Dedifferentiated amniotic fluid mesenchymal stem cell (primary cell): ENCODE results near the gene FES.
"Not testable (repeated sequence)": the region's sequence is repeated elsewhere in the genome, so short reads cannot be mapped to it uniquely, and the experiment has no call there.

Source experiments
- DNase-seq: peaks from one replicate; pipeline ENCODE4 v3.0.0-alpha.2; 2016; ENCODE audit errors: extremely low spot score

FES gene

GRCh38 chr15:90860942-90861675, 23.2 kb upstream of the FES start:
- no peak for DNase-seq

GRCh38 chr15:90862487-90862886, 21.8 kb upstream of the FES start:
- DNase-seq = no peak

- DNase-seq = no peak
These were observed 21.1 kb upstream of the FES start for GRCh38 chr15:90862964-90863778.

GRCh38 chr15:90863987-90864386, 20.3 kb upstream of the FES start:
- no peak for DNase-seq

GRCh38 chr15:90864507-90864906, 19.8 kb upstream of the FES start:
- no peak for DNase-seq

- DNase-seq = no peak
These were observed 18.6 kb upstream of the FES start for GRCh38 chr15:90865702-90866101.

GRCh38 chr15:90866161-90866715, 18.1 kb upstream of the FES start:
- DNase-seq = no peak

GRCh38 chr15:90866800-90867199, 17.5 kb upstream of the FES start:
- DNase-seq = no peak

GRCh38 chr15:90868261-90868689, 16.0 kb upstream of the FES start, which contains the start of gene FURIN:
TSS of gene FURIN (plus strand) at chr15:90868588. CDS start at chr15:90875741, 7,153 bp downstream.
- DNase-seq = no peak

- DNase-seq = no peak
These were observed 15.2 kb upstream of the FES start for GRCh38 chr15:90869140-90869541.

- peak; percentile 63 for DNase-seq
These were observed 14.5 kb upstream of the FES start for GRCh38 chr15:90869601-90870353.

GRCh38 chr15:90870354-90871138, 13.8 kb upstream of the FES start:
- DNase-seq = no peak

- no peak for DNase-seq
These were observed 13.1 kb upstream of the FES start for GRCh38 chr15:90871139-90871715.

- no peak for DNase-seq
These were observed 12.4 kb upstream of the FES start for GRCh38 chr15:90871716-90872485.

GRCh38 chr15:90872486-90873184, 11.7 kb upstream of the FES start:
- DNase-seq = peak; percentile 56

- DNase-seq = no peak
These were observed 10.8 kb upstream of the FES start for GRCh38 chr15:90873488-90873997.

GRCh38 chr15:90873998-90874605, 10.2 kb upstream of the FES start:
- no peak for DNase-seq

GRCh38 chr15:90874986-90875385, 9.3 kb upstream of the FES start:
- DNase-seq = not testable (repeated sequence)

- DNase-seq = no peak
These were observed 8.7 kb upstream of the FES start for GRCh38 chr15:90875549-90875981.
